Measurements from ENCODE around the gene SLC25A21.

The SLC25A21 gene

GRCh38 chr14:36773136-36773540 lies 399.3 kb downstream of the SLC25A21 start:
- TF ChIP-seq ZFP3 (CRISPR knock-in tag; IDR thresholded peaks at IDR 0.05), result no peak
- no peak for TF ChIP-seq CREB5 (CRISPR knock-in tag; IDR thresholded peaks at IDR 0.05; ENCODE audit: low read depth)
- TF ChIP-seq ARNTL (CRISPR knock-in tag; IDR thresholded peaks at IDR 0.05; ENCODE audit: borderline replicate concordance, low read depth), result no peak
- TF ChIP-seq ISL1 (CRISPR knock-in tag; IDR thresholded peaks at IDR 0.05), result no peak
- TF ChIP-seq RARB (CRISPR knock-in tag; IDR thresholded peaks at IDR 0.05), result no peak
- no peak for TF ChIP-seq ZC3H10 (CRISPR knock-in tag; IDR thresholded peaks at IDR 0.05)
- no peak for ATAC-seq

- no peak for ATAC-seq
- no peak for TF ChIP-seq ZFP3 (CRISPR knock-in tag; IDR thresholded peaks at IDR 0.05)
- TF ChIP-seq ISL1 (CRISPR knock-in tag; IDR thresholded peaks at IDR 0.05), result no peak
- TF ChIP-seq TSHZ2 (CRISPR knock-in tag; IDR thresholded peaks at IDR 0.05), result no peak
- TF ChIP-seq OSR1 (CRISPR knock-in tag; IDR thresholded peaks at IDR 0.05), result no peak
- no peak for TF ChIP-seq BACH2 (CRISPR knock-in tag; IDR thresholded peaks at IDR 0.05; ENCODE audit: borderline replicate concordance)
- TF ChIP-seq ZNF70 (CRISPR knock-in tag; IDR thresholded peaks at IDR 0.05), result no peak
- no peak for TF ChIP-seq ZFP30 (CRISPR knock-in tag; IDR thresholded peaks at IDR 0.05)
- TF ChIP-seq GLIS3 (CRISPR knock-in tag; IDR thresholded peaks at IDR 0.05), result no peak
- TF ChIP-seq CREB5 (CRISPR knock-in tag; IDR thresholded peaks at IDR 0.05; ENCODE audit: low read depth), result no peak
- TF ChIP-seq PPARA (CRISPR knock-in tag; IDR thresholded peaks at IDR 0.05; ENCODE audit: borderline replicate concordance), result no peak
- TF ChIP-seq ZNF8 (CRISPR knock-in tag; IDR thresholded peaks at IDR 0.05), result no peak
- no peak for TF ChIP-seq POU6F1 (CRISPR knock-in tag; IDR thresholded peaks at IDR 0.05; ENCODE audit: borderline replicate concordance, low read depth)
- no peak for TF ChIP-seq ZNF565 (CRISPR knock-in tag; conservative IDR thresholded peaks at IDR 0.05; ENCODE audit: low read depth)
- no peak for TF ChIP-seq ESRRG (CRISPR knock-in tag; IDR thresholded peaks at IDR 0.05)
Measured at GRCh38 chr14:36771028-36771640, 401.3 kb downstream of the SLC25A21 start.

- ATAC-seq, result no peak
Measured at GRCh38 chr14:36768638-36769337, 403.6 kb downstream of the SLC25A21 start.

GRCh38 chr14:36767603-36768281 lies 404.7 kb downstream of the SLC25A21 start:
- no peak for ATAC-seq
- TF ChIP-seq ZNF8 (CRISPR knock-in tag; IDR thresholded peaks at IDR 0.05) (no peak), ISL1 (CRISPR knock-in tag; IDR thresholded peaks at IDR 0.05) (no peak), CSRNP3 (CRISPR knock-in tag; IDR thresholded peaks at IDR 0.05) (no peak), PATZ1 (CRISPR knock-in tag; IDR thresholded peaks at IDR 0.05; ENCODE audit: borderline replicate concordance) (no peak), ESRRG (CRISPR knock-in tag; IDR thresholded peaks at IDR 0.05) (no peak), OSR1 (CRISPR knock-in tag; IDR thresholded peaks at IDR 0.05) (no peak), TOX (CRISPR knock-in tag; IDR thresholded peaks at IDR 0.05; ENCODE audit: borderline replicate concordance) (no peak), RARB (CRISPR knock-in tag; IDR thresholded peaks at IDR 0.05) (no peak), CSDC2 (CRISPR knock-in tag; IDR thresholded peaks at IDR 0.05) (no peak)

More at GRCh38 chr14:36768638-36769337, 403.6 kb downstream of the SLC25A21 start:
- TF ChIP-seq ESRRG (CRISPR knock-in tag; IDR thresholded peaks at IDR 0.05), result no peak
- no peak for TF ChIP-seq ZC3H10 (CRISPR knock-in tag; IDR thresholded peaks at IDR 0.05)
- TF ChIP-seq ZFP30 (CRISPR knock-in tag; IDR thresholded peaks at IDR 0.05), result no peak
